Measurements from ENCODE around the gene UBE3D.

DNA sequence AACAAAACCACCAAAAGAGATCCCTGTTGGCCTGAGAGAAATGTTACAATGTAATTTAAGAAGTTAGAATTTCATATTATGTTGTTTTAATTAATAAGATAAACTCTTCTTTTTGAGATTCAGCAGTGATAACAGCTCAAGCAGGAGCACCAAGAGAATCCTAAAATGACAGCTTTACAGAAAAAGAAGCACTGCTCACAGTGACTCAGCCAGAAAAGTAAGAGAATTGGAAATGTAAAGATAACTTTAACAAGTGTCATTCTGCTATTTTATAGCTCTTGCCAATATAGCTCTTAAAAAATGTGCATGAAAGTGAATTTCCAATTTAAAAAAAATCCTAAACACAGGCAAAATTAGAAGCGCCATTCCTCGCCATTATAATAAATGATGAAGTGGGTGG, 111.3 kb downstream of the UBE3D start:
- TF ChIP-seq, protein P1, sequence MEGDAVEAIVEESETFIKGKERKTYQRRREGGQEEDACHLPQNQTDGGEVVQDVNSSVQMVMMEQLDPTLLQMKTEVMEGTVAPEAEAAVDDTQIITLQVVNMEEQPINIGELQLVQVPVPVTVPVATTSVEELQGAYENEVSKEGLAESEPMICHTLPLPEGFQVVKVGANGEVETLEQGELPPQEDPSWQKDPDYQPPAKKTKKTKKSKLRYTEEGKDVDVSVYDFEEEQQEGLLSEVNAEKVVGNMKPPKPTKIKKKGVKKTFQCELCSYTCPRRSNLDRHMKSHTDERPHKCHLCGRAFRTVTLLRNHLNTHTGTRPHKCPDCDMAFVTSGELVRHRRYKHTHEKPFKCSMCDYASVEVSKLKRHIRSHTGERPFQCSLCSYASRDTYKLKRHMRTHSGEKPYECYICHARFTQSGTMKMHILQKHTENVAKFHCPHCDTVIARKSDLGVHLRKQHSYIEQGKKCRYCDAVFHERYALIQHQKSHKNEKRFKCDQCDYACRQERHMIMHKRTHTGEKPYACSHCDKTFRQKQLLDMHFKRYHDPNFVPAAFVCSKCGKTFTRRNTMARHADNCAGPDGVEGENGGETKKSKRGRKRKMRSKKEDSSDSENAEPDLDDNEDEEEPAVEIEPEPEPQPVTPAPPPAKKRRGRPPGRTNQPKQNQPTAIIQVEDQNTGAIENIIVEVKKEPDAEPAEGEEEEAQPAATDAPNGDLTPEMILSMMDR (IDR thresholded peaks at IDR 0.05; ENCODE audit: low read depth, low read length): no peak
- TF ChIP-seq POLR2A (IDR thresholded peaks at IDR 0.05; ENCODE audit: extremely low read depth, insufficient read length): no peak
- no peak for TF ChIP-seq MYC (IDR thresholded peaks at IDR 0.05; ENCODE audit: low read depth, low read length)
- TF ChIP-seq, protein P2, sequence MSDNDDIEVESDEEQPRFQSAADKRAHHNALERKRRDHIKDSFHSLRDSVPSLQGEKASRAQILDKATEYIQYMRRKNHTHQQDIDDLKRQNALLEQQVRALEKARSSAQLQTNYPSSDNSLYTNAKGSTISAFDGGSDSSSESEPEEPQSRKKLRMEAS (IDR thresholded peaks at IDR 0.05; ENCODE audit: low read depth, low read length): no peak
